HG03469 (cell line): ENCODE results near the gene OR9A4.
A peak's percentile ranks its signal among the peaks of the same experiment; 100 is the strongest.
"Not testable (repeated sequence)": the region's sequence is repeated elsewhere in the genome, so short reads cannot be mapped to it uniquely, and the experiment has no call there.

Experiments
- ATAC-seq: cut with Tn5 transposase; IDR thresholded peaks from one replicate; pipeline ENCODE4 v1.9.1; 2021; ENCODE audit warnings: mild to moderate bottlenecking, moderate library complexity, moderate number of reproducible peaks; ENCODE audit not compliant: unreplicated experiment

The OR9A4 gene, protein sequence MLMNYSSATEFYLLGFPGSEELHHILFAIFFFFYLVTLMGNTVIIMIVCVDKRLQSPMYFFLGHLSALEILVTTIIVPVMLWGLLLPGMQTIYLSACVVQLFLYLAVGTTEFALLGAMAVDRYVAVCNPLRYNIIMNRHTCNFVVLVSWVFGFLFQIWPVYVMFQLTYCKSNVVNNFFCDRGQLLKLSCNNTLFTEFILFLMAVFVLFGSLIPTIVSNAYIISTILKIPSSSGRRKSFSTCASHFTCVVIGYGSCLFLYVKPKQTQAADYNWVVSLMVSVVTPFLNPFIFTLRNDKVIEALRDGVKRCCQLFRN

DNA sequence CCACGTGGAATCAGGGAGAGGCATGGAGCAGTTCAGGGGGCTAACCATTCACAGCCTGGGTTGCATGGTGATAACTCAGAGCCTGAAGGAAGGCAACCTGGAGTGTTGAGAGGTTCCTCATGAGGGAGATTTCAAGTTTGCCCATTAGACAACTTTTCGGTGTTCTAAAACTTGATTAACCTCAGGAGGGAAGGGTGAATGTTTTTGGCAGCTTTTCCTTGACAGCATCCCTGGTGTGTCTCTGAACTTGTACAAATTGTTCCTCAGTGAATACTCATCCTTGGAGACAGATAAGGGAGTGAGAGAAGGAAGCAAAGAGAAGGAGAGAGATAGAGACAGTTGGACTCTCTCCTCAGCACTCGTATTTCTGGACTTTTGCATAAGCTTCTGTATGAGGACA, at the start of gene OR9A4:
TSS of gene OR9A4 (plus strand) at position 301 of the 400 bp plus-strand sequence. CDS start 2,477 bp downstream, outside the sequence.
- ATAC-seq, result no peak

- ATAC-seq, result no peak
These were observed 49.2 kb upstream of the OR9A4 start for GRCh38 chr7:141866974-141867373.

DNA sequence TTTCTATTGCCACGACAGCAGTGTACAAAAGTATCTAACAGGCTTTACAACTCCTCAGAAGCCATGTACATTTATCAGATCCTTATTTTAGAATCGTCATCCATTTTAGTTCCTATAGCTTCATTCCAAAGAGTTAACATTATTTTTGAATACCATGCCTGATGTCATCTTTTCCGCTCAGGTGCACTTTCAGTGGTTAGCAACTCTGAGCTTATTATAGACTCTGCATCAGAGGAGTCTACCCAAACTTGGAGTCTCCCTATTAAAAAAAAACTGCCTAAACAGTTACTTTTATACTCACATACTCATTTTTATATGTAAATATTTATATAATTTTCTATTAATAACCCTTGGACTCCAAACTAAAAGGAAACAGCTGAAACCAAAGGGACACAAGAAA, 43.3 kb upstream of the OR9A4 start:
- no peak for ATAC-seq

- no peak for ATAC-seq
These were observed 41.4 kb upstream of the OR9A4 start for GRCh38 chr7:141874787-141875186.

GRCh38 chr7:141875453-141875852, 40.7 kb upstream of the OR9A4 start:
- ATAC-seq, result no peak

GRCh38 chr7:141876371-141876770, 39.8 kb upstream of the OR9A4 start:
- ATAC-seq, result no peak

DNA sequence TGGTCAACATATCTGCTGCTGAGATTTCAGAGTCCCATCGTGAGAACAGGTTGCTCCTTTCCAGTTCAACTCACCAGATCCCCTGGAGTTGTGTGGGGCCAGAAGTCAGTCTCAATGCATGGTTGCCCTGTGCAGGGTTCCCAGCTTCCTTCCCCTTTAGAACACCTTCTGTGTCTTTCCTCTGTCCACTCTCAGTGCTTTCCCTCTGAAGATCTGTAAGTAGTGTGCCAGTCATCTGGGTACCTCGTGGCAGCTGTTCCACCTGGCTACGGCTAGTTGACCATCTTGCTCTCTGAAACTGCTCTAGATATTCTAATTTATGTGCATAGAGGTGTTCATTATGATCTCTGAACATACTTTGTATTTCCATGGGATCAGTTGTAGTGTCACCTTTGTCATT, 38.8 kb upstream of the OR9A4 start:
- no peak for ATAC-seq

- ATAC-seq, result no peak
These were observed 35.2 kb upstream of the OR9A4 start for GRCh38 chr7:141880960-141881359.

GRCh38 chr7:141884539-141885225, 31.5 kb upstream of the OR9A4 start:
- peak; percentile 75 for ATAC-seq

DNA sequence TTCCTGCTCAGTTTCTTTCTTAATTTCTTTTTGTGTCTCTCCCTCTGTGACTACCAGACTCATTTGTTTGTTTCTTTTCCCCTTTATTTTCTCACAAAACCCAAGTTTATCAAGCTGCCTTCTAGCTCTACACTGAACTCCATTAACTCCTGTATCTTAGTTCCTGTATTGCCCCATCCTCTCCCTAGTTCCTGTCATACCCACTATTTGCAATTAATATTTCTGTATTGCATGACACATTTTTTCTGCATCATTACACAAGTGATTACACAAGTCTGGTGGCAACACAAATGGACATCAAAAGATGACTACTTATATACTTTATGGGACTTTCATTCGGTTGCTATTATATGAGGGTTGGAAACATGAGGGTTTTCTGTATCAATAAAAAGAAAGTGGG, 26.9 kb upstream of the OR9A4 start:
- ATAC-seq, result no peak

GRCh38 chr7:141891336-141891735, 24.9 kb upstream of the OR9A4 start:
- ATAC-seq, result no peak

- not testable (repeated sequence) for ATAC-seq
These were observed 16.8 kb upstream of the OR9A4 start for GRCh38 chr7:141899366-141899765.

GRCh38 chr7:141906285-141906684, 9.9 kb upstream of the OR9A4 start:
- no peak for ATAC-seq

- no peak for ATAC-seq
These were observed 4.8 kb upstream of the OR9A4 start for GRCh38 chr7:141911391-141911790.

DNA sequence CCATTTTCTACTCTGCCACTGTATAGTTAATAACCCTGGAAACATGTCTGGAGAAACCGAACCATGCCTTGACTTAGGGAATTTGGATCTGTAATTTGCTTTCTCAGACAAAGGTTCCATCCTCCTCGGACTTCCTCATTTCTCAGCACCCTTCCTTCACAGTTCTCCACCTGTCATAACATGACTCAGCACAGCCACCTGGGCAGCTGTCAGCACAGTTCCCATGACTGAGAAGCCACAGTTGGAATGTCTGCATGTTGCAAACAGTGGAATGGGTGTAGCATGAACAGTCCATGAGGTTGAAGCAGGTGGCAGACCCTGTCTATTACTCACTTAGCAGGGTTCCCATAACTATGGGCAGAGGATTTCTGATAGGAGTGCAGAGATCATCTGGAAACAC, 634 bp upstream of the OR9A4 start:
- ATAC-seq, result no peak

DNA sequence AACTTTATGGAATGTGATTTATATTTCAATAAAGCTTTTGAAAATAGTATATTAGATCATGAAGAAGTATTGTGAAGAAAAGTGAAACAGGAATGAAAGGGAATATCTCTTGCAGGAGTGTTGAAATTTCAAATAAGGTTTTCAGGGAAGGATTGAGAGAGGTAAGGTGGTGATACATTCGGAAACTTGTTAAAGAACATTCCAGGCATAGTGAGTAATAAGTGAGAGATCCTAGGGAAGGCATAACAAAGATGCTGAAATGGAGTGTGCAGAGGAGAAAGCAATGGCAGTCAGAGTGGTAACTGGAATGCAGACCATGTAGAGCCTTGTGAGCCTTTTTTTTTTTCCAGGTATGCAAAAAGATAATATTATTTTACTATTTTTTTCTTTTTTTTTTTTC, 4.1 kb downstream of the OR9A4 start:
- no peak for ATAC-seq

- ATAC-seq, result no peak
These were observed 12.1 kb downstream of the OR9A4 start for GRCh38 chr7:141928146-141928844.

- ATAC-seq, result no peak
These were observed 12.6 kb downstream of the OR9A4 start for GRCh38 chr7:141928845-141929195.

DNA sequence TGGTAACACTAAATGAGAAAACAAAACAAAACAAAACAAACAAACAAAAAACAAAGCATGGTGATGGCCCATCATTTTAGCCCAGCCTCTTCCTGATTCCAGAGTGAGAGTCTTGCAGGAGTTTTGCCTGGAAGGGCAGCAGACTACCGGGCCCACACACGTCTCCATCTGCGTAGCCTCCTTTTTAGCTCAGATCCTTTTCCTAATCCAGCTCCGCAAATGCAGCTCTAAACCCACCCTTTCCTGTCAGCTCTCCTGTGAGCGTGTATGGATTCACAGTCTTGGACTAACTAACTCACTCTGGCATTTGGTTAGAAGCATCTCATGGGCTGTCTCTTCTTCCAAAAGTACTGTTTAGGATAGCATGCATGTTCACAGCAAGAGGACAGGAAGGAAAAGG, 14.0 kb downstream of the OR9A4 start:
- no peak for ATAC-seq

DNA sequence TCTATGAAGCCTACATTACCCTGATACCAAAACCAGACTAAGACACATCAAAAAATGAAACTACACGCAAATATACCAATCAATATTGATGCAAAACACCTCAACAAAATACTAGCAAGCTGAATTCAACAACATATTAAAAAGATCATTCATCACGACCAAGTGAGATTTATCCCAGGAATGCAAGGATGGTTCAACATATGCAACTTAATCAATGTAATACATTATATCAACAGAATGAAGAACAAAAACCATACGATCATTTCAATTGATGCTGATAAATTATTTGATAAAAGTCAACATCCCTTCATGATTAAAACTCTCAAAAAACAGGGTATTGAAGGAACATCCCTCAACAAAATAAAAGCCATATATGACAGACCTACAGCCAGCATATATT, 24.9 kb downstream of the OR9A4 start:
- ATAC-seq, result no peak

GRCh38 chr7:141943846-141944245, 27.6 kb downstream of the OR9A4 start:
- no peak for ATAC-seq

DNA sequence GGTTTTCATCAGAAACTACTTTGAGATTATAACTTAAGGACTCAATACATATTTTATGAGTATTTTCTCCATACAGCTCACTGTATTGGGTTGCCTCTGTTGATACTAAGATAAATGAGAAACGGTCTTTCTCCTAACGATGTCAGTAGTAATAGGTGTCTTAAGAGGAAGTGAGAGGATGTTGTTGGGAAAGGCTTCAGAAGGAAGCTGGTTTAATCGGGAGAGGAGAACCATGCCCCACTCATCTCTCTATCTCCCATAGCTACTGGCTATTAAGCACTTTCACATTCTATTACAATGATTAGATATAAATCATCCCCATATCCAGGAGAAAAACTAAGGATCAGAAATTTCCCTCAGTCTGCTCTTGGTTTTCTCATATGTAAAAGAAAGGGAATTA, 28.6 kb downstream of the OR9A4 start:
- no peak for ATAC-seq
